ENCODE measurements around the gene ADCY1.

Gene ADCY1

DNA sequence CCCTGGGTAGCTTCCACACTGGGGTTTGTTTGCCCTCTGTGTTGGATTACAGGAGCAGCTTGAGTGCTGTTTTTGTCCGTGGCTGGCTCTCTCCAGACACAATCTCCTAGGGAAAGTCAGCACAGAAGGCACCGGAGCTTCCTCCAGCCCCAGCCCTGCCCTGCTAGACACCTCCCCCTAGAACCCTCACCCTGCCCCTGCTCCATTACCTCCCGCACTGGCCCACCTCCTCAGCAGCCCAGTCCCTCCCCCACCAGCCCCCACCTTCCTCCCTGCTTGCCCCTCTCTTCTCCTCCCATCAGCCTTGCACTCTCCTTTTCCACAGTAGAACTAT lies 130.5 kb downstream of the ADCY1 start:
- H3K27me3 ChIP-seq (ENCODE audit: low read length): no peaks in the 10 kb centered on the region
- H3K9me3 ChIP-seq (ENCODE audit: insufficient read depth, low read length): no peaks in the 10 kb centered on the region
- no peaks in the 10 kb centered on the region for H3K79me2 ChIP-seq (ENCODE audit: insufficient read depth, low read length)
- H2AFZ ChIP-seq (ENCODE audit: low read depth, low read length, severe bottlenecking): no peak overlapping the region
- no peak overlapping the region for H3K4me2 ChIP-seq (ENCODE audit: low read depth, low read length, poor library complexity, severe bottlenecking)
- TF ChIP-seq, protein P1, sequence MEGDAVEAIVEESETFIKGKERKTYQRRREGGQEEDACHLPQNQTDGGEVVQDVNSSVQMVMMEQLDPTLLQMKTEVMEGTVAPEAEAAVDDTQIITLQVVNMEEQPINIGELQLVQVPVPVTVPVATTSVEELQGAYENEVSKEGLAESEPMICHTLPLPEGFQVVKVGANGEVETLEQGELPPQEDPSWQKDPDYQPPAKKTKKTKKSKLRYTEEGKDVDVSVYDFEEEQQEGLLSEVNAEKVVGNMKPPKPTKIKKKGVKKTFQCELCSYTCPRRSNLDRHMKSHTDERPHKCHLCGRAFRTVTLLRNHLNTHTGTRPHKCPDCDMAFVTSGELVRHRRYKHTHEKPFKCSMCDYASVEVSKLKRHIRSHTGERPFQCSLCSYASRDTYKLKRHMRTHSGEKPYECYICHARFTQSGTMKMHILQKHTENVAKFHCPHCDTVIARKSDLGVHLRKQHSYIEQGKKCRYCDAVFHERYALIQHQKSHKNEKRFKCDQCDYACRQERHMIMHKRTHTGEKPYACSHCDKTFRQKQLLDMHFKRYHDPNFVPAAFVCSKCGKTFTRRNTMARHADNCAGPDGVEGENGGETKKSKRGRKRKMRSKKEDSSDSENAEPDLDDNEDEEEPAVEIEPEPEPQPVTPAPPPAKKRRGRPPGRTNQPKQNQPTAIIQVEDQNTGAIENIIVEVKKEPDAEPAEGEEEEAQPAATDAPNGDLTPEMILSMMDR (IDR thresholded peaks at IDR 0.05; ENCODE audit: insufficient read depth, low read length, poor library complexity, severe bottlenecking): no peak
- no peak for TF ChIP-seq EZH2phosphoT487 (conservative IDR thresholded peaks at IDR 0.05; ENCODE audit: low read length)
- no peak overlapping the region for H3K4me3 ChIP-seq (ENCODE audit: insufficient read depth, low read length, poor library complexity, severe bottlenecking)
- H3K36me3 ChIP-seq (ENCODE audit: low read length): no peaks in the 10 kb centered on the region
- H3K9ac ChIP-seq (ENCODE audit: low read length): no peak overlapping the region
- no peaks in the 10 kb centered on the region for H3K9me2 ChIP-seq (replicated peaks; ENCODE audit: insufficient read depth, low read length)
- no peak overlapping the region for H3K27ac ChIP-seq (ENCODE audit: low read depth, low read length)
- no peaks in the 10 kb centered on the region for H4K20me1 ChIP-seq (ENCODE audit: low read depth, low read length)
- H3F3A ChIP-seq (ENCODE audit: insufficient read depth): no peaks in the 10 kb centered on the region

- Histone ChIP-seq H2AFZ (ENCODE audit: low read depth, low read length, severe bottlenecking) (no peak overlapping the region), H3K4me3 (ENCODE audit: insufficient read depth, low read length, poor library complexity, severe bottlenecking) (no peak overlapping the region), H3F3A (ENCODE audit: insufficient read depth) (no peaks in the 10 kb centered on the region), H3K36me3 (ENCODE audit: low read length) (no peaks in the 10 kb centered on the region), H3K4me2 (ENCODE audit: low read depth, low read length, poor library complexity, severe bottlenecking) (no peak overlapping the region), H4K20me1 (ENCODE audit: low read depth, low read length) (no peaks in the 10 kb centered on the region), H3K9me3 (ENCODE audit: insufficient read depth, low read length) (no peaks in the 10 kb centered on the region), H3K9me2 (replicated peaks; ENCODE audit: insufficient read depth, low read length) (no peaks in the 10 kb centered on the region), H3K27me3 (ENCODE audit: low read length) (no peaks in the 10 kb centered on the region), H3K9ac (ENCODE audit: low read length) (no peak overlapping the region), H3K27ac (ENCODE audit: low read depth, low read length) (no peak overlapping the region), H3K79me2 (ENCODE audit: insufficient read depth, low read length) (no peaks in the 10 kb centered on the region)
- TF ChIP-seq, protein P1 (IDR thresholded peaks at IDR 0.05; ENCODE audit: insufficient read depth, low read length, poor library complexity, severe bottlenecking): no peak
- TF ChIP-seq EZH2phosphoT487 (conservative IDR thresholded peaks at IDR 0.05; ENCODE audit: low read length): no peak
Measured at GRCh38 chr7:45708046-45708950, 134.1 kb downstream of the ADCY1 start.

GRCh38 chr7:45709168-45710042 lies 135.2 kb downstream of the ADCY1 start:
- H3K9me2 ChIP-seq (replicated peaks; ENCODE audit: insufficient read depth, low read length): no peaks in the 10 kb centered on the region
- no peak overlapping the region for H3K9ac ChIP-seq (ENCODE audit: low read length)
- no peaks in the 10 kb centered on the region for H3K9me3 ChIP-seq (ENCODE audit: insufficient read depth, low read length)
- no peak overlapping the region for H3K4me2 ChIP-seq (ENCODE audit: low read depth, low read length, poor library complexity, severe bottlenecking)
- no peaks in the 10 kb centered on the region for H3K27me3 ChIP-seq (ENCODE audit: low read length)
- H3K36me3 ChIP-seq (ENCODE audit: low read length): no peaks in the 10 kb centered on the region
- TF ChIP-seq, protein P1 (IDR thresholded peaks at IDR 0.05; ENCODE audit: insufficient read depth, low read length, poor library complexity, severe bottlenecking): no peak
- TF ChIP-seq EZH2phosphoT487 (conservative IDR thresholded peaks at IDR 0.05; ENCODE audit: low read length): no peak
- H3K27ac ChIP-seq (ENCODE audit: low read depth, low read length): no peak overlapping the region
- H4K20me1 ChIP-seq (ENCODE audit: low read depth, low read length): no peaks in the 10 kb centered on the region
- H2AFZ ChIP-seq (ENCODE audit: low read depth, low read length, severe bottlenecking): no peak overlapping the region
- no peaks in the 10 kb centered on the region for H3K79me2 ChIP-seq (ENCODE audit: insufficient read depth, low read length)
- H3K4me3 ChIP-seq (ENCODE audit: insufficient read depth, low read length, poor library complexity, severe bottlenecking): no peak overlapping the region
- no peaks in the 10 kb centered on the region for H3F3A ChIP-seq (ENCODE audit: insufficient read depth)

Data from SU-DHL-6 (cell line).